ENCODE results near the gene NIPA2.

The NIPA2 gene

GRCh38 chr15:22827125-22827524 is 11.3 kb upstream of the NIPA2 start:
- no peak overlapping the region for H3K4me2 ChIP-seq (ENCODE audit: low read length)
- no peaks in the 10 kb centered on the region for H3K9me3 ChIP-seq (ENCODE audit: control insufficient read depth, low read length)
- no peaks in the 10 kb centered on the region for H3K36me3 ChIP-seq (ENCODE audit: control insufficient read depth, insufficient read depth, low read length)
- H3K4me3 ChIP-seq (ENCODE audit: low read depth, low read length): no peak overlapping the region
- no peaks in the 10 kb centered on the region for H3K4me1 ChIP-seq
- TF ChIP-seq CTCF (IDR thresholded peaks at IDR 0.05): no peak
- no peak overlapping the region for H3K27ac ChIP-seq
- H2AFZ ChIP-seq: no peak overlapping the region
- H3K9ac ChIP-seq: no peak overlapping the region
- no peaks in the 10 kb centered on the region for H3K27me3 ChIP-seq (ENCODE audit: control insufficient read depth, insufficient read depth, low read length)
- H3K79me2 ChIP-seq: no peaks in the 10 kb centered on the region

GRCh38 chr15:22831473-22831872 is 7.0 kb upstream of the NIPA2 start:
- Histone ChIP-seq H3K4me3 (ENCODE audit: low read depth, low read length) (no peak overlapping the region), H3K27ac (no peak overlapping the region), H3K9me3 (ENCODE audit: control insufficient read depth, low read length) (no peaks in the 10 kb centered on the region), H3K27me3 (ENCODE audit: control insufficient read depth, insufficient read depth, low read length) (no peaks in the 10 kb centered on the region), H3K79me2 (no peaks in the 10 kb centered on the region), H3K4me2 (ENCODE audit: low read length) (no peak overlapping the region), H2AFZ (no peak overlapping the region), H3K36me3 (ENCODE audit: control insufficient read depth, insufficient read depth, low read length) (no peaks in the 10 kb centered on the region), H3K9ac (no peak overlapping the region), H3K4me1 (no peaks in the 10 kb centered on the region)
- no peak for TF ChIP-seq CTCF (IDR thresholded peaks at IDR 0.05)

- H3K4me2 ChIP-seq (ENCODE audit: low read length): peak overlapping the region; percentile 79
- no peaks in the 10 kb centered on the region for H3K4me1 ChIP-seq
- H3K79me2 ChIP-seq: peaks cover 13% of the 10 kb centered on the region
- H3K36me3 ChIP-seq (ENCODE audit: control insufficient read depth, insufficient read depth, low read length): no peaks in the 10 kb centered on the region
- TF ChIP-seq CTCF (IDR thresholded peaks at IDR 0.05): no peak
- H3K4me3 ChIP-seq (ENCODE audit: low read depth, low read length): peak overlapping the region; percentile 78
- H3K9me3 ChIP-seq (ENCODE audit: control insufficient read depth, low read length): no peaks in the 10 kb centered on the region
- peak overlapping the region; percentile 91 for H3K27ac ChIP-seq
- H2AFZ ChIP-seq: peak overlapping the region; percentile 82
- no peaks in the 10 kb centered on the region for H3K27me3 ChIP-seq (ENCODE audit: control insufficient read depth, insufficient read depth, low read length)
- peak overlapping the region; percentile 67 for H3K9ac ChIP-seq
These were observed 705 bp downstream of the NIPA2 start for GRCh38 chr15:22839046-22839695.

GRCh38 chr15:22844421-22845288 is 6.2 kb downstream of the NIPA2 start:
- Histone ChIP-seq H3K79me2 (peaks cover 13% of the 10 kb centered on the region), H3K9ac (no peak overlapping the region), H3K36me3 (ENCODE audit: control insufficient read depth, insufficient read depth, low read length) (no peaks in the 10 kb centered on the region), H3K9me3 (ENCODE audit: control insufficient read depth, low read length) (no peaks in the 10 kb centered on the region), H3K4me1 (no peaks in the 10 kb centered on the region), H3K27me3 (ENCODE audit: control insufficient read depth, insufficient read depth, low read length) (no peaks in the 10 kb centered on the region), H3K27ac (no peak overlapping the region), H2AFZ (no peak overlapping the region), H3K4me3 (ENCODE audit: low read depth, low read length) (no peak overlapping the region), H3K4me2 (ENCODE audit: low read length) (no peak overlapping the region)
- no peak for TF ChIP-seq CTCF (IDR thresholded peaks at IDR 0.05)
